Keratinocyte (primary cell): Measurements from ENCODE around the gene METAP1. TPM values are rescaled to one million over a fixed set of nuclear protein-coding genes. Genes with fewer than 3 reads are reported as not detected.

Source experiments
- DNase-seq: peaks from one replicate; pipeline ENCODE4 v3.0.0-alpha.2; 2011; ENCODE audit warnings: low read depth, missing footprints, low spot score
- FAIRE-seq: peaks from 2 replicates; lab custom pipeline; 2011; peaks lifted over from hg19 to GRCh38; lab: Jason Lieb, UNC
- H2AFZ ChIP-seq: 2 replicates; pipeline ENCODE4 v1.6.0; 2012; ENCODE audit warnings: low read length, control low read depth, inconsistent platforms; ENCODE audit not compliant: control insufficient read depth
- H3K27ac ChIP-seq: 2 replicates; pipeline ENCODE4 v1.5.1; 2011; ENCODE audit warnings: low read length; ENCODE audit not compliant: control insufficient read depth, insufficient read depth
- H3K27me3 ChIP-seq: 3 replicates; pipeline ENCODE4 v1.6.0; 2011; ENCODE audit warnings: low read length; ENCODE audit not compliant: control insufficient read depth, insufficient read depth; ENCODE audit errors: extremely low read depth
- H3K36me3 ChIP-seq, 2 experiments: 2 replicates in 1 of 2; 3 replicates in 1 of 2; pipeline ENCODE4 v1.5.1; 2011; ENCODE audit warnings: low read length in 2 of 2, mild to moderate bottlenecking in 1 of 2; ENCODE audit not compliant: control insufficient read depth in 2 of 2, insufficient read depth in 2 of 2; ENCODE audit errors: extremely low read depth in 1 of 2
- H3K4me1 ChIP-seq: 3 replicates; pipeline ENCODE4 v1.5.1; 2011; ENCODE audit warnings: low read length; ENCODE audit not compliant: control insufficient read depth, insufficient read depth; ENCODE audit errors: extremely low read depth
- H3K4me2 ChIP-seq: 3 replicates; pipeline ENCODE4 v1.6.0; 2011; ENCODE audit warnings: low read depth, low read length; ENCODE audit not compliant: control insufficient read depth, insufficient read depth; ENCODE audit errors: extremely low read depth
- H3K4me3 ChIP-seq, 3 experiments: fragments of 200-600 bp in 1 of 3; sonication (generic) in 1 of 3; 2 replicates in 2 of 3; 3 replicates in 1 of 3; pipeline ENCODE4 v1.5.1; 2011 to 2016; ENCODE audit warnings: low read length in 3 of 3, mild to moderate bottlenecking in 3 of 3, control low read depth in 2 of 3, inconsistent platforms in 1 of 3, low read depth in 1 of 3, mixed read lengths in 1 of 3, mixed run types in 1 of 3, moderate library complexity in 1 of 3; ENCODE audit not compliant: control insufficient read depth in 2 of 3, insufficient read depth in 2 of 3; ENCODE audit errors: extremely low read depth in 1 of 3
- H3K79me2 ChIP-seq: 2 replicates; pipeline ENCODE4 v1.6.0; 2012; ENCODE audit warnings: low read length; ENCODE audit not compliant: control insufficient read depth, insufficient read depth
- H3K9ac ChIP-seq: 3 replicates; pipeline ENCODE4 v1.6.0; 2011; ENCODE audit warnings: low read length; ENCODE audit not compliant: control insufficient read depth, insufficient read depth; ENCODE audit errors: extremely low read depth
- H3K9me1 ChIP-seq: 3 replicates; pipeline ENCODE4 v1.6.0; 2011; ENCODE audit warnings: low read length; ENCODE audit not compliant: control insufficient read depth, insufficient read depth; ENCODE audit errors: extremely low read depth
- H3K9me3 ChIP-seq: 2 replicates; pipeline ENCODE4 v1.5.1; 2012; ENCODE audit warnings: low read depth, low read length; ENCODE audit not compliant: control insufficient read depth
- H4K20me1 ChIP-seq: 3 replicates; pipeline ENCODE4 v1.6.0; 2011; ENCODE audit warnings: low read length; ENCODE audit not compliant: control insufficient read depth, insufficient read depth; ENCODE audit errors: extremely low read depth
- CTCF ChIP-seq, 3 experiments: IDR thresholded peaks in 1 of 3; conservative IDR thresholded peaks in 1 of 3; optimal IDR thresholded peaks in 1 of 3; 2 replicates in 2 of 3; 3 replicates in 1 of 3; pipeline versions ENCODE3 to v1.5.1; 2011; ENCODE audit warnings: low read length in 3 of 3, mild to moderate bottlenecking in 3 of 3, moderate library complexity in 2 of 3, control low read depth in 1 of 3, inconsistent platforms in 1 of 3; ENCODE audit not compliant: insufficient read depth in 2 of 3; ENCODE audit errors: extremely low read depth in 1 of 3
- EZH2 ChIP-seq: IDR thresholded peaks from one replicate; pipeline ENCODE4 v1.6.1; 2012; ENCODE audit warnings: inconsistent platforms, mild to moderate bottlenecking, low read length, moderate library complexity
- dilution Hi-C: fragments of 300-500 bp; cut with MboI; formaldehyde crosslinking; loops from one replicate; pipeline ENCODE4 v1.7.0; 2020; ENCODE audit warnings: low sequenced_read_pairs; ENCODE audit not compliant: extremely low pct_ligation_motif_present
- polyA plus RNA-seq, 5 experiments: library from polyadenylated mRNA; depleted of rRNA in 3 of 5; stranded (reverse) in 3 of 5; stranded (forward) in 1 of 5; unstranded in 1 of 5; fragments of >200 nt; gene quantifications; 1 replicate in 1 of 5; 2 replicates in 3 of 5; 3 replicates in 1 of 5; pipeline versions ENCODE4 v1.2.1 to v1.2.3, GENCODE V29; 2011 to 2012; ENCODE audit warnings: missing spikeins in 2 of 5, low read depth in 1 of 5, low replicate concordance in 1 of 5

Gene METAP1
- polyA plus RNA-seq, 1 donor (not counting 4 experiments of a cell fraction or from before 2014, with no cell fraction given), result 89.4 TPM

- TF ChIP-seq CTCF (optimal IDR thresholded peaks at IDR 0.05 in 1 of 3, IDR thresholded peaks at IDR 0.05 in 1 of 3, conservative IDR thresholded peaks at IDR 0.05 in 1 of 3; ENCODE audit: extremely low read depth in 1 of 3, insufficient read depth in 2 of 3, low read length in 3 of 3) (no peak), EZH2 (no peak)
- no peak overlapping the region for H3K4me2 ChIP-seq
- H3K4me1 ChIP-seq, result peaks cover 3% of the 10 kb centered on the region
- H3K27me3 ChIP-seq, result no peaks in the 10 kb centered on the region
- FAIRE-seq (no peak), DNase-seq (no peak)
- H4K20me1 ChIP-seq, result no peaks in the 10 kb centered on the region
- no peak overlapping the region for H3K9ac ChIP-seq
- no peak overlapping the region for H3K4me3 ChIP-seq
- H3K9me3 ChIP-seq, result no peaks in the 10 kb centered on the region
- no peaks in the 10 kb centered on the region for H3K79me2 ChIP-seq
- H3K27ac ChIP-seq, result no peak overlapping the region
- no peaks in the 10 kb centered on the region for H3K36me3 ChIP-seq
- H3K9me1 ChIP-seq, result no peaks in the 10 kb centered on the region
- dilution Hi-C loops, result no loop called here
- no peak overlapping the region for H2AFZ ChIP-seq
Measured at GRCh38 chr4:98955229-98955628, 40.3 kb upstream of the METAP1 start.

DNA sequence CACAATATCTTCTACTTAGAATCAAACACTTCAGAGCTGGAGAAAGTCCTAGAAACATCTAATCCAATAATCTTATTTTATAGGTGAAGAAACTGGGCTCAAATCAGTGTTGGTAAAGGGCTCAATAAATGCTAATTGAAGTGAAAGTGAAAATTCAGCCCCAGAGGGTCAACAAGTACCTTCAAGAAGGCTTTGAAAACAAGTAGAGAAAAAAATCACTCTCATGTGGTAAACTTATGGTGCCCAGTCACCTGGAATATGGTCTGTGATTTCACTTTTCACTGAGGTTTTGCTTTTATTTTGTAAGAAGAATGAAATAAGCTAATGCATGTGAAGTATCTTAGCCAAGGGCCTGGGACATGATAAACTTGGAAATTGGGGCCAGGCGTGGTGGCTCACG lies 37.5 kb upstream of the METAP1 start:
- dilution Hi-C loops, result no loop called here
- Histone ChIP-seq H3K36me3 (no peaks in the 10 kb centered on the region), H3K9ac (no peak overlapping the region), H3K4me1 (peaks cover 3% of the 10 kb centered on the region), H3K4me2 (no peak overlapping the region), H3K4me3 (no peak overlapping the region), H3K27ac (no peak overlapping the region), H3K9me3 (no peaks in the 10 kb centered on the region), H4K20me1 (no peaks in the 10 kb centered on the region), H3K9me1 (no peaks in the 10 kb centered on the region), H3K79me2 (no peaks in the 10 kb centered on the region), H2AFZ (no peak overlapping the region), H3K27me3 (no peaks in the 10 kb centered on the region)
- no peak for DNase-seq
- FAIRE-seq, result no peak
- TF ChIP-seq CTCF (optimal IDR thresholded peaks at IDR 0.05 in 1 of 3, IDR thresholded peaks at IDR 0.05 in 1 of 3, conservative IDR thresholded peaks at IDR 0.05 in 1 of 3; ENCODE audit: extremely low read depth in 1 of 3, insufficient read depth in 2 of 3, low read length in 3 of 3), result no peak
- TF ChIP-seq EZH2, result no peak
